A204.1 (cell line): ENCODE results near the gene SLC44A1.

Experiments used
- FAIRE-seq: peaks from 2 replicates; lab custom pipeline; 2012; peaks lifted over from hg19 to GRCh38; lab: Jason Lieb, UNC

SLC44A1 gene

GRCh38 chr9:105244003-105244733 lies at the start of gene SLC44A1:
TSS of gene SLC44A1 (plus strand) at chr9:105244651. CDS start at chr9:105244869, 218 bp downstream.
- no peak for FAIRE-seq

- FAIRE-seq, result no peak
These were observed 49.2 kb upstream of the SLC44A1 start for GRCh38 chr9:105195259-105195658.

- no peak for FAIRE-seq
These were observed 46.4 kb upstream of the SLC44A1 start for GRCh38 chr9:105198023-105198422.

GRCh38 chr9:105198865-105199264 lies 45.6 kb upstream of the SLC44A1 start:
- FAIRE-seq, result no peak

GRCh38 chr9:105204416-105204815 lies 40.0 kb upstream of the SLC44A1 start:
- FAIRE-seq, result no peak

- no peak for FAIRE-seq
These were observed 38.5 kb upstream of the SLC44A1 start for GRCh38 chr9:105205787-105206495.

- no peak for FAIRE-seq
These were observed 38.0 kb upstream of the SLC44A1 start for GRCh38 chr9:105206496-105206820.

GRCh38 chr9:105206821-105207699 lies 37.4 kb upstream of the SLC44A1 start:
- FAIRE-seq, result no peak

- no peak for FAIRE-seq
These were observed 27.8 kb upstream of the SLC44A1 start for GRCh38 chr9:105216440-105217178.

- no peak for FAIRE-seq
These were observed 25.8 kb upstream of the SLC44A1 start for GRCh38 chr9:105218673-105219072.

GRCh38 chr9:105219291-105219805 lies 25.1 kb upstream of the SLC44A1 start:
- FAIRE-seq, result no peak

GRCh38 chr9:105220451-105220850 lies 24.0 kb upstream of the SLC44A1 start:
- FAIRE-seq, result no peak

- no peak for FAIRE-seq
These were observed 20.8 kb upstream of the SLC44A1 start for GRCh38 chr9:105223544-105224140.

- no peak for FAIRE-seq
These were observed 18.4 kb upstream of the SLC44A1 start for GRCh38 chr9:105226055-105226454.

- FAIRE-seq, result no peak
These were observed 12.2 kb upstream of the SLC44A1 start for GRCh38 chr9:105232207-105232606.

GRCh38 chr9:105233873-105234272 lies 10.6 kb upstream of the SLC44A1 start:
- no peak for FAIRE-seq

GRCh38 chr9:105236261-105236660 lies 8.2 kb upstream of the SLC44A1 start:
- FAIRE-seq, result no peak

- no peak for FAIRE-seq
These were observed 7.2 kb upstream of the SLC44A1 start for GRCh38 chr9:105237246-105237645.

- no peak for FAIRE-seq
These were observed 6.1 kb upstream of the SLC44A1 start for GRCh38 chr9:105238302-105238701.

- FAIRE-seq, result no peak
These were observed 3.0 kb upstream of the SLC44A1 start for GRCh38 chr9:105241356-105242043.

GRCh38 chr9:105242062-105242461 lies 2.4 kb upstream of the SLC44A1 start:
- no peak for FAIRE-seq
